Fibroblast of lung (primary cell): Measurements from ENCODE around the gene WNT10A. TPM values are rescaled to one million over a fixed set of nuclear protein-coding genes. Genes with fewer than 3 reads are reported as not detected.

Experiments
- DNase-seq, 2 donors: peaks; one replicate each; pipeline versions ENCODE4 v3.0.0 to v3.0.0-alpha.2; 2010; ENCODE audit warnings: low read depth in 2 of 2
- H2AFZ ChIP-seq: 2 replicates; pipeline ENCODE4 v1.5.1; 2012; ENCODE audit warnings: low read length, control low read depth, inconsistent platforms
- H3K27ac ChIP-seq: 2 replicates; pipeline ENCODE4 v1.5.1; 2011; ENCODE audit warnings: low read length, control low read depth; ENCODE audit not compliant: insufficient read depth
- H3K27me3 ChIP-seq: 2 replicates; pipeline ENCODE4 v1.5.1; 2011; ENCODE audit warnings: mild to moderate bottlenecking, low read length; ENCODE audit not compliant: control insufficient read depth, insufficient read depth
- H3K36me3 ChIP-seq: 2 replicates; pipeline ENCODE4 v1.5.1; 2011; ENCODE audit warnings: low read length; ENCODE audit not compliant: control insufficient read depth, insufficient read depth
- H3K4me1 ChIP-seq: 2 replicates; pipeline ENCODE4 v1.5.1; 2011; ENCODE audit warnings: low read length; ENCODE audit not compliant: control insufficient read depth, insufficient read depth; ENCODE audit errors: extremely low read depth
- H3K4me2 ChIP-seq: 2 replicates; pipeline ENCODE4 v1.5.1; 2011; ENCODE audit warnings: low read length, control low read depth; ENCODE audit not compliant: insufficient read depth; ENCODE audit errors: extremely low read depth
- H3K4me3 ChIP-seq, 4 experiments: fragments of 200-600 bp in 1 of 4; sonication (generic) in 1 of 4; replicated peaks in 1 of 4; 2 replicates each; pipeline ENCODE4 v1.5.1; 2011 to 2016; ENCODE audit warnings: low read length in 4 of 4, low read depth in 3 of 4, mild to moderate bottlenecking in 3 of 4, control low read depth in 2 of 4, inconsistent platforms in 1 of 4, mixed read lengths in 1 of 4; ENCODE audit not compliant: insufficient read depth in 1 of 4; ENCODE audit errors: control extremely low read depth in 1 of 4
- H3K79me2 ChIP-seq: 2 replicates; pipeline ENCODE4 v1.5.1; 2012; ENCODE audit warnings: mild to moderate bottlenecking, low read length, inconsistent platforms; ENCODE audit not compliant: control insufficient read depth, insufficient read depth
- H3K9ac ChIP-seq: 2 replicates; pipeline ENCODE4 v1.5.1; 2011; ENCODE audit warnings: mild to moderate bottlenecking, low read length, control low read depth; ENCODE audit not compliant: insufficient read depth
- H3K9me3 ChIP-seq: 2 replicates; pipeline ENCODE4 v1.5.1; 2012; ENCODE audit warnings: low read depth, low read length; ENCODE audit not compliant: control insufficient read depth, insufficient read depth
- H4K20me1 ChIP-seq: 2 replicates; pipeline ENCODE4 v1.5.1; 2011; ENCODE audit warnings: low read length; ENCODE audit not compliant: control insufficient read depth, insufficient read depth; ENCODE audit errors: extremely low read depth
- CTCF ChIP-seq, 2 donors: IDR thresholded peaks in 1 of 2; conservative IDR thresholded peaks in 1 of 2; 1 replicate in 1 of 2; 2 replicates in 1 of 2; pipeline ENCODE4 v1.5.1; 2011 to 2012; ENCODE audit warnings: low read length in 2 of 2, control low read depth in 1 of 2, inconsistent platforms in 1 of 2, low read depth in 1 of 2, mild to moderate bottlenecking in 1 of 2
- EZH2 ChIP-seq: IDR thresholded peaks from 2 replicates; pipeline ENCODE4 v1.5.1; 2012; ENCODE audit warnings: low read length, control low read depth, mild to moderate bottlenecking; ENCODE audit errors: missing control alignments
- polyA plus RNA-seq, 2 donors: library from polyadenylated mRNA; depleted of rRNA in 1 of 2; stranded (reverse) in 1 of 2; unstranded in 1 of 2; fragments of >200 nt; gene quantifications; 2 replicates each; pipeline ENCODE4 v1.2.1, GENCODE V29; 2011 to 2012; ENCODE audit warnings: missing spikeins in 1 of 2
- total RNA-seq: library from RNA; depleted of rRNA; stranded (reverse); fragments of >200 nt; gene quantifications from 2 replicates; pipeline ENCODE4 v1.2.1, GENCODE V29; 2014

Gene WNT10A
- total and polyA plus RNA-seq, 2 donors (not counting 1 experiment from before 2014, with no cell fraction given), result not detected

GRCh38 chr2:218890369-218890768 is 9.7 kb downstream of the WNT10A start:
- DNase-seq, result no peak
- no peak for TF ChIP-seq CTCF (conservative IDR thresholded peaks at IDR 0.05 in 1 of 2, IDR thresholded peaks at IDR 0.05 in 1 of 2; ENCODE audit: low read depth in 1 of 2, low read length in 2 of 2)
- no peak for TF ChIP-seq EZH2
- no peak overlapping the region for H3K9ac ChIP-seq
- no peaks in the 10 kb centered on the region for H4K20me1 ChIP-seq
- no peaks in the 10 kb centered on the region for H3K9me3 ChIP-seq
- H3K4me2 ChIP-seq, result no peak overlapping the region
- no peak overlapping the region for H2AFZ ChIP-seq
- no peak overlapping the region for H3K4me3 ChIP-seq
- peaks cover 23% of the 10 kb centered on the region for H3K27me3 ChIP-seq
- no peak overlapping the region for H3K27ac ChIP-seq
- no peaks in the 10 kb centered on the region for H3K4me1 ChIP-seq
- no peaks in the 10 kb centered on the region for H3K79me2 ChIP-seq
- no peaks in the 10 kb centered on the region for H3K36me3 ChIP-seq

GRCh38 chr2:218891275-218892135 is 10.9 kb downstream of the WNT10A start:
- Histone ChIP-seq H4K20me1 (no peaks in the 10 kb centered on the region), H3K9ac (no peak overlapping the region), H2AFZ (no peak overlapping the region), H3K4me1 (no peaks in the 10 kb centered on the region), H3K36me3 (no peaks in the 10 kb centered on the region), H3K9me3 (no peaks in the 10 kb centered on the region), H3K4me2 (no peak overlapping the region), H3K4me3 (no peak overlapping the region), H3K27ac (no peak overlapping the region), H3K27me3 (peaks cover 33% of the 10 kb centered on the region), H3K79me2 (no peaks in the 10 kb centered on the region)
- no peak for DNase-seq
- no peak for TF ChIP-seq CTCF (conservative IDR thresholded peaks at IDR 0.05 in 1 of 2, IDR thresholded peaks at IDR 0.05 in 1 of 2; ENCODE audit: low read depth in 1 of 2, low read length in 2 of 2)
- no peak for TF ChIP-seq EZH2

DNA sequence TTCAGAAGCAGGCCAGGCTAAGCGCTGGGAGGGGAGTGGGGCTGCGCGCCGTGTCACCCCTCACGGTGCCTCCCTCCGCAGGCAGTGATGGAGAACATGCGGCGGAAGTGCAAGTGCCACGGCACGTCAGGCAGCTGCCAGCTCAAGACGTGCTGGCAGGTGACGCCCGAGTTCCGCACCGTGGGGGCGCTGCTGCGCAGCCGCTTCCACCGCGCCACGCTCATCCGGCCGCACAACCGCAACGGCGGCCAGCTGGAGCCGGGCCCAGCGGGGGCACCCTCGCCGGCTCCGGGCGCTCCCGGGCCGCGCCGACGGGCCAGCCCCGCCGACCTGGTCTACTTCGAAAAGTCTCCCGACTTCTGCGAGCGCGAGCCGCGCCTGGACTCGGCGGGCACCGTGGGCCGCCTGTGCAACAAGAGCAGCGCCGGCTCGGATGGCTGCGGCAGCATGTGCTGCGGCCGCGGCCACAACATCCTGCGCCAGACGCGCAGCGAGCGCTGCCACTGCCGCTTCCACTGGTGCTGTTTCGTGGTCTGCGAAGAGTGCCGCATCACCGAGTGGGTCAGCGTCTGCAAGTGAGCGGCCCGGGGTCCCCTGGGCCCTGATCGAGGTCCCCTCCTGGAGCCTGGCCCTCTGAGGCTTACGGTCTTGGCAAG is 12.2 kb downstream of the WNT10A start:
- DNase-seq, result peak; percentile 26 to 55

More for the DNA sequence above, 12.2 kb downstream of the WNT10A start:
- no peaks in the 10 kb centered on the region for H3K4me1 ChIP-seq
- H2AFZ ChIP-seq, result peak overlapping the region; percentile 51
- H3K4me3 ChIP-seq, result peak overlapping the region in 2 of 4 experiments; percentile 21 to 27
- H3K27me3 ChIP-seq, result peaks cover 46% of the 10 kb centered on the region
- H4K20me1 ChIP-seq, result no peaks in the 10 kb centered on the region
- H3K9me3 ChIP-seq, result no peaks in the 10 kb centered on the region
- no peak overlapping the region for H3K27ac ChIP-seq
- TF ChIP-seq CTCF (conservative IDR thresholded peaks at IDR 0.05 in 1 of 2, IDR thresholded peaks at IDR 0.05 in 1 of 2; ENCODE audit: low read depth in 1 of 2, low read length in 2 of 2), result peak; percentile 9 to 18
- TF ChIP-seq EZH2, result no peak
- H3K4me2 ChIP-seq, result peak overlapping the region; percentile 51
- no peak overlapping the region for H3K9ac ChIP-seq
- no peaks in the 10 kb centered on the region for H3K36me3 ChIP-seq
- H3K79me2 ChIP-seq, result no peaks in the 10 kb centered on the region
